Stimulated activated CD4-positive, alpha-beta T cell treated with anti-CD3 and anti-CD28 coated beads, Interleukin-1b, Interleukin-23, amount 100 ng/mL, for 1 hour (primary cell): ENCODE results near the gene MTCL1.

Experiments
- DNase-seq, 2 donors: peaks; one replicate each; pipeline ENCODE4 v3.0.0-alpha.2; 2020; ENCODE audit warnings: low read depth in 2 of 2

The MTCL1 gene

DNA sequence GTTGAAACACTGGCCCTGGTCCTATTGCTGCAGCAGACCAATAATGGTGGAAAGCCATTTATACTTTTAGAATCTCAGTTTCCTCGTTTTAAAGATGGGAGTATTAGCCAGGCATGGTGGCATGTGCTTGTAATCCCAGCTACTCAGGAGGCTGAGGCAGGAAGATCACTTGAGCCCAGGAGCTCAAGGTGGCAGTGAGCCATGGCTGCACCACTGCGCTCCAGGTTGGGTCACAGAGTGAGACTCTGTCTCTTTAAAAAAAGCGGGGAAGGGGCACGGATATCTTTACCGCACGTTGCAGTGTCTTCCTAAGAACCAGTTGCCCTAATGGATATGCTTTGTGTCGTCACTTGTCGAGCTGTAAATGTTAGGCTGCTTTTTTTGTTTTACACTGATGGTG, 8.3 kb downstream of the MTCL1 start:
- no peak for DNase-seq

DNA sequence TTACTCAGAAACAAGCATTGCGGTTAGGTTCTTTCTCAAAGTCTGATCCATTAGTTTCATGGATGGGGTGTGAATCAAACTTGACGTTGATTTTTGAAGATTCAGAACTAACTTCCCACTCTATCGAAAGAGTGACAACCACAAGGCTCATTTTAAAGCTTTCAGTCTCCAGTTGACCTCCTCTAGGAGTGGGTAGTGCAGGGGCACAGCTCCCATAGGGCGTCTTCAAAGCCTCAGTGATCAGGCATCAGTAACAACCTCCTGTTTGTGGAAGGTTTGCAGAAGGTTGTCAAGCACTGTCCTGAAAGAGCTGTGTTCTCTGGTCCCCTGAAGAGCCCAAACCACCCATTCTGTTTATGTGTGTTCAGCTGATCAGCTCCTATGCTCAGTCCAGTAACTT, 10.2 kb downstream of the MTCL1 start:
- no peak for DNase-seq

DNA sequence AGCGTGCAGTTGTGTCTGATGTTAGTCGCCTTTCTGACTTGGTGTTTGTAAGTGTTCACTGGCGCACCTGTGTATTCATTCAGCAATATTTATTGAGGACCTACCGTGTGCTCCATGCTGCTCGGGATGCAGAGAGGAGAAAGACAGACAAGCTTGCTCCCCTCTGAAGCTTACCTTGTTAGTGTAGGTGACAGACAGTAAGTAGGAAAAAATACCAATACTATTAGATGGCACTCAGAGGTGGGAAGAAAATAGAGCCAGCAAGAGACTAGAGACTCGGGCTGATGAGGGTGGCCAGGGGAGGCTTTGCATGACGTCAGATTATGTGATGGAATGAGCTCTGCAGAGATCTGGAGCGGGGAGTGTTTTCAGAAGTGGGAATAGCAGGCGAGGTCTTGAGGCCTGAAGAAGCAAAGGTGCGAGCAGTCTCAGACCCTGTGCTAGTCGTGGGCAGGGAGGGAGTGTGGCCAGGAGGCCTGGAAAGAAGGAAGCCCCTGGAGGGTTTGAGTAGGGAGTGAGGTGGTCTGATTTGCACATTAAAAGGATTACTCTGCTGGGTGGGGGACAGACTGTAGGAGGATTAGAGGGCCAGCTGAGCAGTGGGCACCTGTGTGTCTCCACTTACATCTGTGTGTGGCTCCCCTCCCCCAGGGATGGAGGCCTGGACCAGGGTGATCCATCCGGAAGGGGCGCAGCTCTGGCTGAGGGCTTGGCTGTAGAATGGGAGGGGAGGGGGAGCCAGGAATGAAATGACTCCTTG, 11.8 kb downstream of the MTCL1 start:
- no peak for DNase-seq

DNA sequence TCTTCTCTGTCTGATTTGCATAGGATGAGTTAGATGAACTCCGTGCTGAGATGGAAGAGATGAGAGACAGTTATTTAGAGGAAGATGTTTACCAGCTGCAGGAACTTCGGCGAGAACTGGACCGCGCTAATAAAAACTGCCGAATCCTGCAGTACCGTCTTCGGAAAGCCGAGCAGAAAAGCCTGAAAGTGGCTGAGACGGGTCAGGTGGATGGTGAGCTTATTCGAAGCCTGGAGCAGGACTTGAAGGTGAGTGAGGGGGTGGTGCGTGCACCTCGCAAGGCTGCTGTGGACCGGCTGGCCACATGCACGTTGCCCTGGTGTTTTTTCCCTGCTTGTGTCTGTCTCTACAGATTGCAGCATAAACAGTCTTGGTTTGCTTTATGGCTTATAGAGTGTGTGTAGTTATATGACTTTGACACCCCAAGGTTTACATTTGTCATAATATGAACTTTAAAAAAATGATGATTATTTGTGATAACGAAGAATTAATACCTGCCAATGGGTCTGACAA, 13.1 kb downstream of the MTCL1 start:
- DNase-seq: no peak

DNA sequence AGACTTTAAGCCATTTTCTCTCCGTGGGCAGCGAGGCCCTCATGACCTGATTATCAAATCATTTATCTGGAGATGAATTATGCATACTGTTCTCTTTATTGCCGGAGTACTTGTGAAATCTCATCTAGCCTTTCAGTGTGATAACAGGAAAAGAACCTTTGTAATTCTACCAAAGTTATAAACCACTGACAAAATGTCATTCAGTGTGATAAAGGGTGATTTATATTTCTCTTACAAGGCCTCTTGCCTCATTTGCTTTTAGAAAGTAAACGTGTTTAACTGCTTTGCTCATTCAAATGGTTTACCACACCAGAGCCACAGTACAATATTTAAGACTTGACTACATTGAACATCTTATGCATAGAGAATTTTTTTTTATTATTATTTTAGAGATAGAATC, 13.8 kb downstream of the MTCL1 start:
- no peak for DNase-seq

DNA sequence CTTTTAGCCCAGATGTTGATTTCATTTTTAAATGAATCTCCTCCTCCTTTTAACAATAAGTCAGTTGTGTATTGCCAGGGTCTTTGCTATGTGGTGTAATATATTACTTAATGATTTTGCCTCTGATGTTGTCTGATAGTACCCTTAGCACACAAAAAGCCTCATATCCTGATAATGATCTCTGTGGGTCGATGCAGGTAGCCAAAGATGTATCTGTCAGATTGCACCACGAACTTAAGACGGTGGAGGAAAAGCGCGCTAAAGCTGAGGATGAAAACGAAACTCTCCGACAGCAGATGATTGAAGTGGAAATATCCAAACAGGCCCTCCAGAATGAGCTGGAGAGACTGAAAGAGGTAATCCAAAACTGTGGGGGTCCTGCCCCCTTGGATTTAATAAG, 14.8 kb downstream of the MTCL1 start:
- no peak for DNase-seq

DNA sequence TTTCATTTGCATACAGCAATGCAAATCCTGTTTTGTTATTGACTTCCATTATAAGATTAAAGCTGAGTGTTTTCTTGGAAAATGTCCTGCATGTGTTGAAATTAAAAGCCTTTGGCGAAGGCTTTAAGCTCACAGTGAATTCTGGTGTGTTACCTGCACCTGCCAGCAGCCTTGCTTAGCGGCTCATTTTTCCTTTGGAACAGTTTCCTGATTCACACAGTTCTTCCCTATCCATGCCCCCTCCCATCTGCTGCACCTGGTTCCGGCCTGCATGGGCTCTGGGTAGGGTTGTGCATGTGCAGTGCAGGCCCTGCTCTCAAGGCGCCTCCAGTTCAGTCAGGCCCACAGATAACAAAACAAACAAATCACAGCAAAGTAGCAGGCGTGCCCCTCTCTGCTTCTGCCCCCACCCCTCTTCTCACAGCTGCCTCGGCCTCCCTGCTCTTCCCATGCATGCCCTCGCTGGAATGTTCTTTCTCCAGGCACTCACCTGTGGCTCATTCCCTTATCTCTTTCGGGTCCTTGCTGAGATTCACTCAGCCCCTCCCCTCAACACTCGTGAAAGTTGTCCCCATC, 15.8 kb downstream of the MTCL1 start:
- DNase-seq: no peak

DNA sequence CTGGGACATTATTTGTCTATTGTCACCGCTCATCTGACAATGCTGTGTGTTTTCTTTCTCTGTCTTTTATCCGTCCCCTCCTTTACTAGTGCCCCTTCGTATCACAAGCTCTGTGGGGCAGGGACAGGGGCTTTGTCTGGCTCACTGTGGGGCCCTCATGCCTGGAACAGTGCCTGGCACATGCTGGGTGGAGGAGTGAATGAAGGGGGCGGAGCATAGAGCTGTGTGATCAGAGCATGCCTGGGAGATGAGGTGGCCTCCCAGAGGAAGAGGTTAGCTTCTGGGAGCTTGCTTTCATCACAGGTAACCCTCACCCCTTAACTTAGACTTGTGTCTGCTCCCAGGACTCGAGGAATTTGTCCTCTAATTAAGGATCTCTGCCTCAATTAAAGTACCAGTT, 16.4 kb downstream of the MTCL1 start:
- no peak for DNase-seq

DNA sequence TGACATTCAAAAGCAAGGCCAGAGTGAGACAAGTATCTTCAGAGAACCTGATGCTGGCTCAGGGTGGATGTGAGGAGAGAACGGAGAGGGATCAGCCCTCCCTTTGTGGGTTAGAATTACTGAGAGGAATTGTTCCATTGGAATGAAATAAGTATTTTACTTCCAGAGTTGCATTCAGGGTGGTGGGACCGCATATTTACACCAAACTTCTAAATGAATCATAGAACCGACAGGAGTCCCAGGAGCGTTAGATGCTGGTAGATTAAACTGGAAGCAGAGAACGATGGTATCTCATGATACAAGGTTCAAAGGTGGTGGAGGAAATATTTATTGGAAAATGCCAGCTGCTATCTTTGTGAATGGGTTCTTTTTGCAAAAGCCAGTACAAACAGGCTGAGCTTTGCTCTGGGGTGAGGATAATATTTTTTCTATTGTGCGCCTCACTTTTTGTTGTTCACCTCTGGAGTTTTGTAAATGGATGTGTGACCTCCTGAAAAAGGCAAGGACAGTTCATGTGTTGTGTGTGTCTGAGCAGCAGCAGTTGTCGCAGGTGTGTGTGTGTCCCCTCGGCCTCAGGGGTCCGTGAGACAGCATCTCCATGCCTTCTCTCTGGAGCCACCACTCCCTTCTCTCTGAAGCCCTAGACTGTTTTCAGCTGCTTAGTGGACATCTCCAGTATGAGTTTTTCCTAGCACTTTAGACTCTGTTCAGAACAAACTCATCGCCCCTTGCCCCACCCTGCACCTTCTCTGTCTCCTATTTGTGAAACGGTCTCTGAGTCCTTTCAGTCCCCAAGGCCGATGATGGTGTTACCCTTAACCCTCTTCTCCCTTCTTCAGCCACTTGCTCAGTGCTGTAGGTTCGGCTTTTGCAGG, 17.8 kb downstream of the MTCL1 start:
- DNase-seq: no peak

DNA sequence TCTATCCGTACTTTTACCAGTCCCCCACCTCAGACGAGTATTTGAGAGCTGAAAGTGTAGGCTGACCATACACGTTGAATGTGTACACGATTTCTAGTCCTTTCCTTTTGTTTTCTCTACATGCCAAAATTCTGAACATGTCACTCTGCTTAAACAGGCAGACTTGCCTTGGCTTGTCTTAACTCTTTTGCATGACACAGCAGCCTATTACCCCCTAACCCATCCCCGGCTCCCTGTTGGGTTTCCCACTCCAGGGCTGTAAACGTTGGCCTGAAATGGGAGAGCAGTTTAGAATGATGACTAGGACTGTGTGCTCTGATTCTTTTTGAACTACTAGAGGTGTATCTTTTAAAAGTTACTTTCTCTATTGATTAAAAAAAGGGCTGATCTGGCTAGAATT, 19.1 kb downstream of the MTCL1 start:
- DNase-seq: no peak

DNA sequence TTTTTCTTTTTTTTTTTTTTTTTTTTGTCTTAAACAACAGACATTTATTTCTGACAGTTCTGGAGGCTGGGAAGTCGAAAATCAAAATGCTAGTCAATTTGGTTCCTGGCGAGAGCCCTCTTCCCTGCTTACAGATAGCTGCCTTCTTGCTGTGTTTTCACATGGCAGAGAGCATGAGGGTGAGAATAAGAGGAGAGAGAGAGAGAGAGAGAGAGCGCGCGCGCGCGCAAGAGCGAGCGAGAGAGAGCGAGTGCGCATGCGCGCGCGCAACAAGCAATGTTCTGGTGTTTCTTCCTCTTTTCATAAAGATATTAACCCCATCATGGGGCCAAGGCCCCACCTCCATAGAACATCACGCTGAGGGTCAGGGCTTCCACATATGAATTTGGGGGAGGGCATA, 20.9 kb downstream of the MTCL1 start:
- DNase-seq: no peak

DNA sequence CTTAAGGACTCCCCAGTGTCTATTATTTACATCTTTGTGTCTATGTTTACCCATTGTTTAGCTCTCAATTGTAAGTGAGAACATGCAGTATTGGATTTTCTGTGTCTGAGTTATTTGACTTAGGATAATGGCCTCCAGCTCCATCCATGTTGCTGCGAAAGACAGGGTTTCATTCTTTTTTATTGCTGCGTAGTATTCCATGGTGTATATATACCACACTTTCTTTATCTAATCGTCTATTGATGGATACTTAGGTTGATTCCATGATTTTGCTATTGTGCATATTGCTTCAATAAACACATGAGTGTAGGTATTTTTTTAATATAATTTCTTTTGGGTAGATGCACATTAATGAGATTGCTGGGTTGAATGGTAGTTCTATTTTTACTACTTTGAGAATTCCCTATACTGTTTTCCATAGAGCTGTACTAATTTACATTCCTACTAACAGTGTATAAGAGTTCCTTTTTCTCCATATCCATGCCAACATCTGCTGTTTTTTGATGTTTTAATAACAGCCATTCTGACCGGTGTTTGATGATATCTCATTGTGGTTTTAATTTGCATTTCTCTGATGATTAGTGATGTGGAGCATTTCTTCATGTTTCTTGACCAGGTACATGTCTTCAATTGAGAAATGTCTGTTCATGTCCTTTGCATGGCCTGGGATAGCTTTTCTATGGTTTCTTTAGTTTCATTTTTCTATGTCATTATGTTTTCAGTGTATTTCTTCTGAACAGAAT, 21.8 kb downstream of the MTCL1 start:
- no peak for DNase-seq

DNA sequence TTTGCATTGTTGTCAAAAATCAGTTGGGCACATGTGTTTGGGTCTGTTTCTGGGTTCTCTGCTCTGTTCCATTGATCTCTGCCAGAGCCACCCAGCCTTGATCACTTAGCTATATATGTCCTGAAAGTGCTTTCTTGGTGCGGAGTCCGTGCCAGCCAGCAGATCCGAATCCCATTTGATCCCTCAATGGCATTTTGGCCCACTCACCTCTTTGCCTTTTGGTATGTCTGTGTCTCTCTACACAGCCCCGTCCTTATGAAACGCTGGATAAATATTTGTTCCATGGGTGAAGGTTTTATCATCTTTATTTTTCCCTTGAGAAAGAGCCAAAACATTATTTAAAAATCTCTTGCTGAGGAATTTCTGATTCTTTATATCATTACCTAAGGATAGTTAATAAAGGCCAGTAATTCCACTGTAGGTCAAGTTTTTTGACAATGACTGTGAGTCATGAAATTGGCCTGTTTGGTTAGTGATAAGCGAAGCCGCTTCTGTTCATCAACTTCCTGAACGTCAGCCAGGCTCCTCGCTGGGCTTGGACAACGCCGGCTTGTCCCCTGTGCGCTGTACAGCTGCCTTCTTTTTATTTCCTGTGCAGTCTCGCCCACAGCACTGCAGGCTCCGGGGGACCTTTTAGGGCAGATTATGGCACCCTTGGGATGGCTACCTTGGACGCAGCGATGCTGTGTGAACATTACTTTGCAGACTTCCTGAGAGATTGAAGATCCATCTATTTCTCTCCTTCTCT, 24.9 kb downstream of the MTCL1 start:
- no peak for DNase-seq

DNA sequence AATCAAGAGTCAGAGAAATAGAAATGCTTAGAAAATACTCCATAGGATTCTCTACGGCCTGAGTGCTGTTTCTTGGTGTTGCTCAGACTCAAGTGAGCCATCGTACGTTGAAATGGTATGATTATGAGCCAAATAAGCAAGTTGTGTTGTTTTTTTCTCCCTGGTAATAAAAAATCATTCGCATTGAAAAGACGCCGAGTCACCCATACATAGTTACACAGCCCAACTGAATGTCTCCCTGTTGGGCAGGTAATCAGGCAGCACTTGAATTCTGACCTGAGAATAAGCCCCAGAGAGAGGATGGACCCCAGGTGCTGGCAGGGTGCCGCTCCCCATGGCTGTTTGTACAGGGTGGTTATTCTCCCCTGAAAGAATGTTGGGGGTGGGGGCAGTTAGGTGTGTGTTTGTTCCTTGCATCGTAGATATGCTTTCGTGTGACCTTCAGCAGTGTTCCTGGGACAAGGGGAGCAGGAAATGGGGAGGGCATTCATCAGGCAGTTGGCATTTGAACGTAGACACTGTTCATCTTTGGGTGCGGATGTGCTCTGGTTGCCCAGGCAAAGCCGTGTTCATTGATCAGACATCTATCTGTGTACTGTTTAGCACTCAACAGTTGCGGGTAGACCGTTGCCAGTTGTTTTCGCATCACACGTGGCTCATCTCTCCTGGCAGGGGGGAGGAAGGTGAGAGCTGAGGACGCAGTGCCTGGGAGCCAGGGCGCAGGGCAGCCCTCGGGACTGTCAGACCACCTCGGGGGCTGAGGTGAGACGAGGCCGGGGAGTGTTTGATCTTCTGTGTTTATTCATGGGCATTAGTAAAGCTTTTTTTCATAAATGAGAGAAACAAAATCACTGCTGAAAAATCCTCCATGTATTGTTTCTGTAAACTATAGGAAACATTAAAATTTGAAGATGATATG, 27.3 kb downstream of the MTCL1 start:
- no peak for DNase-seq

DNA sequence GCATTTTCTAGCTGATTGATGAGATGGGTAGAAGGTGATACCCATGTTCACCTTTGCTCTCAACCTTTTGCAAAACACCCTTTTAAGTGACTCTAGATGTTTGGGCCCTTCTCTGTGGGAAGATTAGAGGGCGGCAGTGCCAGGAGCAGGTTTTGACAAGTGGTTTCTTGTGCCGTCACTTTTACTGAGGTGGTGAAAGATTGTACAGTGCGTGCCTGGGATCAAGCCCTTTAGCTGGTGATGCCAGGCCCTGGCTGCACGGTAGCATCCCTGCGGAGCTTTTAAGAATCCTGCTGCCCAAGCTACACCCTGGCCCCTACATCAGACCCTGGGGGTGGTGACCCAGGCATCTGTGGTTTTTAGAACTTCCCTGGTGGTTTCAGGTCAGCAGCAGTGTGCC, 29.1 kb downstream of the MTCL1 start:
- DNase-seq: no peak

DNA sequence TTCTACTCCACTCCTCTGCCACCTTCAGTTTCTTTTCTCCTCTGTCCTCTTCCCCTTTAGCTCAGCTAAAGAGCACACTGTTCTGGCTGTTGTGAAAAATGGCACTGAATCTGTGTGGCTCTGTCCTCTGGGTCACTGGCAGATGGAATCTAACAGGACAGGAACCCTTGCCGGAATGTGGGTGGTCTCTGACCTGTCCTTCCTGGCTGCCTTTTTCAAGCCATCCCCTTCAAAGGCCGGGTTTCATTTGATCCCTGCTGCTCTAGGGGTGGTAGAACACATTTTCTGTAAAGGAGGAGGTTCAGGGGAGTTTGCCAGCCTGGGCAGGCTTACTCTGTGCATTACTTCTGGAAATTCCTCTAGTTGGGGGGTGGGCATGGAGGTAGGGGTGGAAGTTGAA, 29.9 kb downstream of the MTCL1 start:
- no peak for DNase-seq

DNA sequence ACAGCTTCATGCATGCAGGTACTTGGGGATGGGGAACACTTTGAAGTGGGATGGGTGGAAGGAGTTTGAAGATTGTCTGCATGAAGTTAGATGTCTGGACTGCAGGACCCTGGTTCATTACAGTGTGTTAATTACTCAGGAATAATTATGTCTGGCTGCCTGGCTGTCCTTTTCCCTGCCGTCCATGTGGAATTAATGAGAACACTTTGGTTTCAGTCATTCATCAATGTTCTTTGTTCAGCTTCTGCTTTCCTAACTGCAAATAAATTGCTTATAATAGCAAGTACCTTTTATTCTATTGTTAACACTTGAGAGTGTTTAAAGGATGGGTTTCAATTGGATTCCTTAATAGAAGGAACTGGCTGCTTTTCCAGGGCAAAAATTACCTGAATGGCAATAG, 35.8 kb downstream of the MTCL1 start:
- no peak for DNase-seq

DNA sequence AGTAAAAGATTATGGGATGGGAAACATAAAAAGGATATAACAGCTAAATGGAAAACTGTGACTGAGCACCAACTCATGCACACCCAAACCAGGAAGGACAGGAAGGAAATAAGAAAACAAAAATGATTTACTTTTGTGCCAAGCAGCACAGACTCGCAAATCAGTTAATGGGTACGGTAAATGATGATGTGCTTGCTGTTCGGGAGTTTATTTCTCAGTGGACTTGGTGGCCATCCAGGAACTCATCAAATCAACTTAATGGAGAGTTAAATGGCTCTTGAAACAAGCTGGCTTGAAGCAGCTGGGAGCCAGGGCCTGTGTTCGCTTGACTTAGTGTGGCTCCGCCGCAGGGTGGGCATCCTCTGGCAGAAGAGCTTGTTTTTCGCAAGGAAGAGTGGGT, 36.2 kb downstream of the MTCL1 start:
- DNase-seq: no peak

DNA sequence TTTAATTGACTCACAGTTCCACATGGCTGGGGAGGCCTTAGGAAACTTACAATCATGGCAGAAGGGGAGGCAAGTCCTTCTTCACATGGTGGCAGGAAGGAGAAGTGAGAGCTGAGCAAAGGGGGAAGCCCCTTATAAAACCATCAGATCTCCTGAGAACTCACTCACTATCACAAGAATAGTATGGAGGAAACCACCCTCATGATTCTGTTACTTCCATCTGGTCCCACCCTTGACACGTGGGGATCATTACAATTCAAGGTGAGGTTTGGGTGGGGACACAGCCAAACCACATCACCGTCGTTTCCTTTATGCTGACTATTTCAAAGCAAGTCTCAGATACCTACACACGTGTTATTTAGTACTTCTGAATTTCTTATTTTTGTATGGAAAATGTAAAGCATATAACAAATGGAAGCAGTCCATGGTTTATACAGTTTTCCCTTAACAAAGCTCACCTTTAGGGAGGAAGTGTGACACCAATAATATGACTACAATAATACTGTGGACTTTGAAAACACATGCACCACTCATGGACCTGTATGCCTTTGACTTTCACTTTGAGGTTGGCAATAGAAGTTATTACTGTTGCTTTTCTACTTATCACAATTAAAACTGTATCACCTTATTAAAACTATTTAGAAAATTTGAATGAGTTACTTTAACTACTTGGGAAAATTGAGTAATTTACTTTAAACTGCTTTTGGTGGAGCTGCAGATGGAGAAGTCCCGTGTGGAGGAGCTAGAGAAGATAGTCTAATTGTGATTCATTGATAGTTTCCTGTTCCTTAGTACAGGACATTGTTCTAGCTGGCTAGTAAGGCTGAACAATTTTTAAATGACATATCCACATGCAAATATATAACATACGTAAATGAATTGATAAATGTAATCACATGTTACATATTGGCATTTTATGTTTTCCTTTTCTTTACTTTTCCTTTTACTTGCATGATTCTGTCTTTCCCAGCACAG, 37.3 kb downstream of the MTCL1 start:
- DNase-seq: no peak
